Endothelial cell of umbilical vein (primary cell): ENCODE results near the gene OPTN. TPM values are rescaled to one million over a fixed set of nuclear protein-coding genes. Genes with fewer than 3 reads are reported as not detected.

Experiments used
- Bru-seq: library from RNA; stranded (reverse); fragments of 400-500 nt; gene quantifications from one replicate; lab custom pipeline; 2021; lab: Mats Ljungman, UMichigan
- BruChase-seq, 2 experiments: library from RNA; stranded (reverse); fragments of 400-500 nt; gene quantifications; one replicate each; lab custom pipeline; 2021; lab: Mats Ljungman, UMichigan
- BruUV-seq: library from RNA; stranded (reverse); fragments of 400-500 nt; replicated peaks from 2 replicates; lab custom pipeline; 2021; lab: Mats Ljungman, UMichigan
- CTCF ChIA-PET: fragments of 300-600, 350-600 bp; sonication (Branson Sonifier 250); formaldehyde crosslinking; loops from one replicate; lab custom pipeline; 2021; ENCODE audit warnings: antibody characterized with exemption, inconsistent platforms; lab: Charles Lee
- POLR2A ChIA-PET: fragments of 300-600, 350-600 bp; sonication (Branson Sonifier 250); formaldehyde crosslinking; loops from one replicate; lab custom pipeline; 2021; ENCODE audit warnings: antibody characterized with exemption, inconsistent platforms; lab: Charles Lee
- DNase-seq: peaks from one replicate; pipeline ENCODE4 v3.0.0-alpha.2; 2011; ENCODE audit warnings: low read depth, low spot score
- FAIRE-seq: peaks from 2 replicates; lab custom pipeline; 2011; peaks lifted over from hg19 to GRCh38; lab: Jason Lieb, UNC
- H2AFZ ChIP-seq: 2 replicates; pipeline ENCODE4 v1.6.0; 2012; ENCODE audit warnings: low read depth, low read length, control low read depth, inconsistent platforms
- H3K27ac ChIP-seq: 2 replicates; pipeline ENCODE4 v1.5.1; 2011; ENCODE audit warnings: low read depth, mild to moderate bottlenecking, control low read depth, low read length, moderate library complexity; ENCODE audit not compliant: insufficient read depth
- H3K27me3 ChIP-seq, 2 experiments: 2 replicates each; pipeline versions ENCODE4 v1.6.0 to v1.6.1; 2011; ENCODE audit warnings: low read length in 2 of 2, mixed read lengths in 1 of 2; ENCODE audit not compliant: control insufficient read depth in 2 of 2, insufficient read depth in 2 of 2
- H3K36me3 ChIP-seq, 2 experiments: 2 replicates in 1 of 2; 3 replicates in 1 of 2; pipeline ENCODE4 v1.5.1; 2011; ENCODE audit warnings: low read length in 2 of 2, mild to moderate bottlenecking in 1 of 2, moderate library complexity in 1 of 2; ENCODE audit not compliant: control insufficient read depth in 2 of 2, insufficient read depth in 2 of 2; ENCODE audit errors: extremely low read depth in 1 of 2
- H3K4me1 ChIP-seq: 3 replicates; pipeline ENCODE4 v1.5.1; 2011; ENCODE audit warnings: mild to moderate bottlenecking, low read length; ENCODE audit not compliant: control insufficient read depth, insufficient read depth; ENCODE audit errors: extremely low read depth
- H3K4me2 ChIP-seq: 2 replicates; pipeline ENCODE4 v1.6.1; 2011; ENCODE audit warnings: low read length, control low read depth, mixed read lengths; ENCODE audit not compliant: insufficient read depth
- H3K4me3 ChIP-seq, 3 experiments: fragments of 200-600 bp in 1 of 3; sonication (generic), shearing (Covaris generic) in 1 of 3; replicated peaks in 1 of 3; 2 replicates each; pipeline ENCODE4 v1.5.1; 2011 to 2016; ENCODE audit warnings: control low read depth in 3 of 3, low read length in 3 of 3, mild to moderate bottlenecking in 2 of 3, inconsistent platforms in 1 of 3, low read depth in 1 of 3, moderate library complexity in 1 of 3; ENCODE audit not compliant: insufficient read depth in 1 of 3
- H3K79me2 ChIP-seq: 2 replicates; pipeline ENCODE4 v1.6.0; 2012; ENCODE audit warnings: low read length, inconsistent platforms; ENCODE audit not compliant: control insufficient read depth, insufficient read depth
- H3K9ac ChIP-seq: replicated peaks from 2 replicates; pipeline ENCODE3; 2011; ENCODE audit warnings: low read length, control low read depth; ENCODE audit not compliant: insufficient read depth; ENCODE audit errors: extremely low read depth
- H3K9me1 ChIP-seq: replicated peaks from 3 replicates; pipeline ENCODE4 v1.6.0; 2011; ENCODE audit warnings: mild to moderate bottlenecking, low read length; ENCODE audit not compliant: control insufficient read depth, insufficient read depth; ENCODE audit errors: extremely low read depth
- H3K9me3 ChIP-seq: replicated peaks from 2 replicates; pipeline ENCODE4 v1.5.1; 2012; ENCODE audit warnings: low read length, inconsistent platforms; ENCODE audit not compliant: control insufficient read depth, insufficient read depth
- H4K20me1 ChIP-seq: replicated peaks from 2 replicates; pipeline ENCODE3; 2011; ENCODE audit warnings: mild to moderate bottlenecking, low read length; ENCODE audit not compliant: control insufficient read depth, insufficient read depth; ENCODE audit errors: extremely low read depth
- EZH2 ChIP-seq: IDR thresholded peaks from 2 replicates; pipeline ENCODE4 v1.6.1; 2012; ENCODE audit warnings: borderline replicate concordance, low read depth, mild to moderate bottlenecking, moderate library complexity, low read length, inconsistent platforms; ENCODE audit not compliant: severe bottlenecking
- JUN ChIP-seq: IDR thresholded peaks from 2 replicates; pipeline ENCODE4 v1.6.1; 2011; ENCODE audit warnings: borderline replicate concordance, low read depth; ENCODE audit not compliant: insufficient read length, insufficient read depth
- MYC ChIP-seq: IDR thresholded peaks from one replicate; pipeline ENCODE4 v1.6.1; 2011; ENCODE audit warnings: mild to moderate bottlenecking, low read depth, low read length
- POLR2A ChIP-seq: IDR thresholded peaks from 2 replicates; pipeline ENCODE4 v1.6.1; 2012; ENCODE audit warnings: low read depth, mild to moderate bottlenecking, control low read depth, low read length
- POLR2AphosphoS5 ChIP-seq: IDR thresholded peaks from 2 replicates; pipeline ENCODE4 v1.6.1; 2012; ENCODE audit warnings: low read depth, mild to moderate bottlenecking, control low read depth, low read length, moderate library complexity; ENCODE audit not compliant: insufficient read depth
- dilution Hi-C: fragments of 300-500 bp; cut with MboI; formaldehyde crosslinking; loops from one replicate; pipeline ENCODE4 v1.15.0; 2019; ENCODE audit warnings: low sequenced_read_pairs; ENCODE audit not compliant: extremely low pct_ligation_motif_present
- intact Hi-C: fragments of 100-400 bp; cut with micrococcal nuclease; formaldehyde crosslinking; loops from one replicate; pipeline ENCODE4 v1.10.0; 2022
- long read RNA-seq: library from polyadenylated mRNA; stranded (forward); transcript quantifications from one replicate; pipeline ENCODE4 v2.0.0, GENCODE V29; 2021
- polyA minus RNA-seq, 3 experiments: library from RNA; depleted of rRNA, polyadenylated mRNA; stranded (reverse); fragments of >200 nt; gene quantifications; 1 replicate in 1 of 3; 2 replicates in 2 of 3; pipeline ENCODE4 v1.2.3, GENCODE V29; 2011
- polyA plus RNA-seq, 4 experiments: library from polyadenylated mRNA; depleted of rRNA in 3 of 4; stranded (reverse) in 3 of 4; unstranded in 1 of 4; fragments of >200 nt; gene quantifications; 2 replicates each; pipeline versions ENCODE4 v1.2.1 to v1.2.3, GENCODE V29; 2011 to 2012; ENCODE audit warnings: missing spikeins in 1 of 4
- total RNA-seq: library from RNA; stranded (reverse); gene quantifications from 2 replicates; pipeline ENCODE4 v1.2.3, GENCODE V29; 2021
- TF ChIP-seq, protein P1 (sequence below), 2 donors: IDR thresholded peaks; 1 replicate in 1 of 2; 2 replicates in 1 of 2; pipeline ENCODE4 v1.5.1; 2011; ENCODE audit warnings: low read length in 2 of 2, mild to moderate bottlenecking in 2 of 2, moderate library complexity in 2 of 2, control low read depth in 1 of 2, inconsistent platforms in 1 of 2, low read depth in 1 of 2; ENCODE audit not compliant: insufficient read depth in 1 of 2; ENCODE audit errors: extremely low read depth in 1 of 2

OPTN gene
- total RNA-seq (79.9 and 94.2 TPM in 2 replicates), polyA plus RNA-seq (22.1 and 22.7 TPM in 2 replicates), polyA minus RNA-seq (48.8 and 81.8 TPM in 2 replicates), Bru-seq, nascent RNA (percentile 76 among the genes with signal in this experiment), BruChase-seq, experiment 1, labeled RNA remaining after a 6-hour chase (percentile 76 among the genes with signal in this experiment), BruChase-seq, experiment 2, labeled RNA remaining after a 2-hour chase (percentile 75 among the genes with signal in this experiment)
- 36.0 and 37.7 TPM in 2 replicates for polyA plus RNA-seq (2011; cell fraction: cytosol; rRNA removed)
- polyA plus RNA-seq (2011; cell fraction: nucleus; rRNA removed), result 49.5 and 59.3 TPM in 2 replicates
- 88.5 and 140 TPM in 2 replicates for polyA plus RNA-seq (2012)
- 11.4 TPM for polyA minus RNA-seq (2011; cell fraction: cytosol; rRNA and poly(A)+ RNA removed)
- 17.2 and 24.6 TPM in 2 replicates for polyA minus RNA-seq (2011; cell fraction: nucleus; rRNA and poly(A)+ RNA removed)
- long read RNA-seq, transcript OPTN-202 (15 exons, 3,400 nt), result minor isoform, 7 of 1,021 reads
- long read RNA-seq, transcript OPTN-205 (14 exons, 3,321 nt), result major isoform, 112 of 1,021 reads
- long read RNA-seq, partial matches to known transcripts, result 816 of 1,021 reads
- long read RNA-seq, other reads (novel, unspliced or antisense), result 83 of 1,021 reads

DNA sequence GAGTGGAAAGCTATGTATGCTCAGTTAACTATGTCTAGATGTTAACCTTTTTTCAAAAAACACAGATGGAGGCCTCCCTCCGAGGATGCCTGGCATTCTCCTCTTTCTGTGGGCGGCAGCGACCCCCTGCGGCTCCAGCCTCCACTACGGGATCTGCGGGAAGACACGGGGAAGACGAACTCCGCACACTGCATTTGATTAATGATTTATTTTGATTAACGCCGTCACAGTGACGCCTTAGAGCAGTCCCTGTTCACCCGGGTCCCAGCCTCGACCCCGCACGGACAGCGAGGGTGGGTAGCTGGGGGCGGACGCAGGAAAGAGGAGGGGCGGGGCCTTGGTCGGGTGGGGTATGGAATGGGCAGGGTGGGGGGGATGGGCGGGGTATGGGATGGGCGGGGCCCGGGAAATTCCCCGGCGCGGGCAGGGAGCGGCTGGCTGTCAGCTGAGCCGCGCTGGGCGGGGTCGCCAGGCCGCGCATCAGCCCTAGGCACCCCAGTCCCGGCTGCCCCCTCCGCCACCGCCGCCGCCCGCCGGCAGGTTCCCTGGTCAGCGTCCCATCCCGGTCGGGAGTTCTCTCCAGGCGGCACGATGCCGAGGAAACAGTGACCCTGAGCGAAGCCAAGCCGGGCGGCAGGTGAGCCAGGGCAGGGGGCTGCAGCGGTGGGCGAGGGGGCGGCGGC, at the start of gene OPTN:
Gene OPTN (plus strand): TSS at position 498 of the 683 bp plus-strand sequence. CDS start 8,960 bp downstream, outside the sequence.
- intact Hi-C loops, result loop anchor here (1.0 to 5.0 kb wide), 7 partner anchors 25 to 836 kb away; no protein-coding TSS in a partner anchor
- peak; percentile 88 for DNase-seq

More for the DNA sequence above, at the start of gene OPTN:
- FAIRE-seq, result peak; percentile 82
- Histone ChIP-seq H3K9ac (peak within 1 kb of the TSS; percentile 88), H3K27ac (peak within 1 kb of the TSS; percentile 66), H4K20me1 (no peaks in the 10 kb centered on the region), H3K4me3 (peak within 1 kb of the TSS; percentile 71 to 92 (median 91)), H2AFZ (peak within 1 kb of the TSS; percentile 95), H3K79me2 (peaks cover 18% of the 10 kb centered on the region), H3K27me3 (no peaks in the 10 kb centered on the region), H3K9me3 (no peaks in the 10 kb centered on the region), H3K9me1 (no peaks in the 10 kb centered on the region), H3K4me1 (peaks cover 9% of the 10 kb centered on the region), H3K36me3 (no peaks in the 10 kb centered on the region), H3K4me2 (peak within 1 kb of the TSS; percentile 86)
- dilution Hi-C loops, result no loop called here
- no TSS peak for BruUV-seq
- ChIA-PET CTCF (interaction anchor here (0.6 to 2.9 kb wide), 26 partner anchors 9 to 1317 kb away, joined by 3 to 26 read pairs (median 4); no protein-coding TSS in a partner anchor), POLR2A (no interaction called here)
- TF ChIP-seq EZH2 (no peak), POLR2A (peak; percentile 56), JUN (no peak), MYC (no peak), POLR2AphosphoS5 (peak; percentile 44)
- TF ChIP-seq, protein P1, sequence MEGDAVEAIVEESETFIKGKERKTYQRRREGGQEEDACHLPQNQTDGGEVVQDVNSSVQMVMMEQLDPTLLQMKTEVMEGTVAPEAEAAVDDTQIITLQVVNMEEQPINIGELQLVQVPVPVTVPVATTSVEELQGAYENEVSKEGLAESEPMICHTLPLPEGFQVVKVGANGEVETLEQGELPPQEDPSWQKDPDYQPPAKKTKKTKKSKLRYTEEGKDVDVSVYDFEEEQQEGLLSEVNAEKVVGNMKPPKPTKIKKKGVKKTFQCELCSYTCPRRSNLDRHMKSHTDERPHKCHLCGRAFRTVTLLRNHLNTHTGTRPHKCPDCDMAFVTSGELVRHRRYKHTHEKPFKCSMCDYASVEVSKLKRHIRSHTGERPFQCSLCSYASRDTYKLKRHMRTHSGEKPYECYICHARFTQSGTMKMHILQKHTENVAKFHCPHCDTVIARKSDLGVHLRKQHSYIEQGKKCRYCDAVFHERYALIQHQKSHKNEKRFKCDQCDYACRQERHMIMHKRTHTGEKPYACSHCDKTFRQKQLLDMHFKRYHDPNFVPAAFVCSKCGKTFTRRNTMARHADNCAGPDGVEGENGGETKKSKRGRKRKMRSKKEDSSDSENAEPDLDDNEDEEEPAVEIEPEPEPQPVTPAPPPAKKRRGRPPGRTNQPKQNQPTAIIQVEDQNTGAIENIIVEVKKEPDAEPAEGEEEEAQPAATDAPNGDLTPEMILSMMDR (IDR thresholded peaks at IDR 0.05; ENCODE audit: extremely low read depth in 1 of 2, insufficient read depth in 1 of 2, low read depth in 1 of 2, low read length in 2 of 2), result peak; percentile 81 to 82
